Chondrocyte (in vitro differentiated cells): ENCODE data around the gene FOXP3. TPM values are rescaled to one million over a fixed set of nuclear protein-coding genes. Genes with fewer than 3 reads are reported as not detected.

Source experiments
- DNase-seq: peaks from one replicate; pipeline ENCODE4 v3.0.0; 2021; ENCODE audit warnings: mixed read lengths, low spot score
- H3K27ac Mint-ChIP-seq: one replicate; pipeline ENCODE4 v1.8.0; 2021; ENCODE audit warnings: mild to moderate bottlenecking, moderate library complexity, mixed read lengths; ENCODE audit not compliant: unreplicated experiment
- H3K27me3 Mint-ChIP-seq: 2 replicates; pipeline ENCODE4 v1.8.0; 2021; ENCODE audit warnings: low read depth, mixed read lengths
- H3K36me3 Mint-ChIP-seq: 2 replicates; pipeline ENCODE4 v1.8.0; 2021; ENCODE audit warnings: low read depth, mixed read lengths
- H3K4me1 Mint-ChIP-seq: 2 replicates; pipeline ENCODE4 v1.8.0; 2021; ENCODE audit warnings: low read depth, mild to moderate bottlenecking, mixed read lengths
- H3K4me3 Mint-ChIP-seq: one replicate; pipeline ENCODE4 v1.8.0; 2021; ENCODE audit warnings: mild to moderate bottlenecking, moderate library complexity, mixed read lengths; ENCODE audit not compliant: unreplicated experiment
- H3K9me3 Mint-ChIP-seq: 2 replicates; pipeline ENCODE4 v1.8.0; 2021; ENCODE audit warnings: low read depth, mixed read lengths
- total RNA-seq: library from RNA; stranded (reverse); gene quantifications from 3 replicates; pipeline ENCODE4 v1.2.1, GENCODE V29; 2021
- TF ChIP-seq, protein P1 (sequence below): fragments of 200-600 bp; sonication (generic); IDR thresholded peaks from 2 replicates; pipeline ENCODE4 v1.5.0; 2021; ENCODE audit warnings: antibody characterized with exemption, mild to moderate bottlenecking, moderate library complexity

Gene FOXP3
- total RNA-seq, 1 donor from 2014 or later = 0.12 TPM

DNA sequence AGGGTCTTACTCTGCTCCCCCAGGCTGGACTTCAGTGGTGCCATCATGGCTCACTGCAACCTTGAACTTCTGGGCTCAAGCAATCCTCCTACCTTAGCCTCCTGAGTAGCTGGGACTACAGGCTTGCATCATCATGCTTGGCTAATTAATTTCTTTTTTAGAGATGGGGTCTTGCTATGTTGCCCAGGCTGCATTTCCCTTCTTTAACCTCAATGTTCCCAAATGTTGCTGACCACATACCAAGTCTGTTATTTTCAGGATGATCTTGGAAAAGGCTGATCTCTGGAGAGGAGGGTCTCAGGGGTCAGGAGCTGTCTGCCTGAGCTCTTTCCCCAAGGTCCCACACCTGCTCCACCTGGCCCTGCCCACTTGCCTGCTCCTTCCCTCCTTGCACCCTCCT, 44.4 kb downstream of the FOXP3 start:
- Mint-ChIP-seq H3K4me3 (no peak overlapping the region), H3K4me1 (no peaks in the 10 kb centered on the region), H3K9me3 (peaks cover 10% of the 10 kb centered on the region), H3K27me3 (peaks cover 11% of the 10 kb centered on the region), H3K27ac (no peak overlapping the region), H3K36me3 (no peaks in the 10 kb centered on the region)
- TF ChIP-seq, protein P1, sequence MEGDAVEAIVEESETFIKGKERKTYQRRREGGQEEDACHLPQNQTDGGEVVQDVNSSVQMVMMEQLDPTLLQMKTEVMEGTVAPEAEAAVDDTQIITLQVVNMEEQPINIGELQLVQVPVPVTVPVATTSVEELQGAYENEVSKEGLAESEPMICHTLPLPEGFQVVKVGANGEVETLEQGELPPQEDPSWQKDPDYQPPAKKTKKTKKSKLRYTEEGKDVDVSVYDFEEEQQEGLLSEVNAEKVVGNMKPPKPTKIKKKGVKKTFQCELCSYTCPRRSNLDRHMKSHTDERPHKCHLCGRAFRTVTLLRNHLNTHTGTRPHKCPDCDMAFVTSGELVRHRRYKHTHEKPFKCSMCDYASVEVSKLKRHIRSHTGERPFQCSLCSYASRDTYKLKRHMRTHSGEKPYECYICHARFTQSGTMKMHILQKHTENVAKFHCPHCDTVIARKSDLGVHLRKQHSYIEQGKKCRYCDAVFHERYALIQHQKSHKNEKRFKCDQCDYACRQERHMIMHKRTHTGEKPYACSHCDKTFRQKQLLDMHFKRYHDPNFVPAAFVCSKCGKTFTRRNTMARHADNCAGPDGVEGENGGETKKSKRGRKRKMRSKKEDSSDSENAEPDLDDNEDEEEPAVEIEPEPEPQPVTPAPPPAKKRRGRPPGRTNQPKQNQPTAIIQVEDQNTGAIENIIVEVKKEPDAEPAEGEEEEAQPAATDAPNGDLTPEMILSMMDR = no peak
- DNase-seq = no peak

DNA sequence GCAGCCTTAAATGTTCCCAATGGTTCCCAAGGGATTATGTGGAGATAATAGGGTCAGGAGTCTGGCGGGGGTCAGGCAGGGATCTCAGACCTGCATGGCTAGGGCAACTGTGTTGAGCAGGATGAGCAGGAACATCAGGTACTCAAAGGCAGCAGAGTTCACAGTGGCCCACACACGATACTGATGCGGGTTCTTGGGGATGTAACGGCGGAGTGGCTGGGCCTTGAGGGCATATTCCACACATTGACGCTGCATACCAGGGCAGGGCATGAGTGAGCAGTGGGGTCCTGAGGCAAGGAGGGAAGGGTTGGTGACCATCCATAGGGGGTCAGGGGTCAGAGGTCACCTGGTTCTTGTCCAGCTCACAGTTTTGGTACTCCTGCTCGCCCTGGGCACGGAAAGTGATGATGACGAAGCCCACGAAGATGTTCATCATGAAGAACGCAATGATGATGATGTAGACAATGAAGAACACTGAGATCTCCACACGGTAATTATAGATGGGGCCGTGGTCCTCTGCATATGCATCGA, 49.4 kb downstream of the FOXP3 start:
- Mint-ChIP-seq H3K27ac (no peak overlapping the region), H3K4me3 (no peak overlapping the region), H3K36me3 (no peaks in the 10 kb centered on the region), H3K9me3 (peaks cover 18% of the 10 kb centered on the region), H3K4me1 (no peaks in the 10 kb centered on the region), H3K27me3 (peaks cover 3% of the 10 kb centered on the region)
- no peak for DNase-seq
- TF ChIP-seq, protein P1 = no peak

DNA sequence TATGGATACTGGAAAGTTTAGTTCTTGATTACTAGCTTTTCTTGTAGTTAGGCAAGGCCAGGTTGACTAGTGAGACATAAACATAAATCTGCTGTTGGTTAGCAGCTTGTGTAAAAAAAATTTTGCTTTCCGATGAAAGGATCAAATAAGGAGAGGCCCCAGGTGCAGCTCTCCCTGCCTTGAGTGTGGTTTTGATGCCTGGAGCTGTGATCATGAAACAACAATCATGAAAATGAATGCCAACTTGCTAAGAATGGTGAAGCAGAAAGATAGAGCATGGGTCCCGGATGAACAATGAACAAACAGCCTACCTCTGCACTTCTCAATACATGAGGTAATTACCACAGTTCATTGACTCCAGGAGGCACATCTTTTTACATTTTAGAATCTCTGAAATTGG, 50.1 kb downstream of the FOXP3 start:
- Mint-ChIP-seq H3K36me3 (no peaks in the 10 kb centered on the region), H3K4me1 (no peaks in the 10 kb centered on the region), H3K27me3 (peaks cover 1% of the 10 kb centered on the region), H3K27ac (no peak overlapping the region), H3K9me3 (peaks cover 18% of the 10 kb centered on the region), H3K4me3 (no peak overlapping the region)
- TF ChIP-seq, protein P1 = no peak
- DNase-seq = no peak

DNA sequence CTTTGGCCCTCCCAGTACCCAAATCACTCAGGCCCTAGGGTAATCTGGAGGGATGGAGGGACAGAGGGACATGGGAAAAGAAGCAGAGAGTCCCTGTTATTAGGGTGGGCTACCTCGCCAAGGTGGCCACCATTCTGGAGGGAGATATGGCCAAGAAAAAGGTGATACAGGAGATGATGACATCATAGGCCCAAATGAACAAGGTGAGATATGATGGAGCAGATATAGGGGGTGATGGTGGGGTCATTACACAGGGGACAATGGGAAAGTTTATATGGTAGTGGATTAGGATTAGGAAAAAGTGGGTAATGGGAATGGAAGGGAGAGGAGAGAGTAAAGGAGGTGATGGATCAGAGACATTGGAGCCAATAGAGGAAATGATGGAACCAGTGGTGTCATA, 51.6 kb downstream of the FOXP3 start:
- Mint-ChIP-seq H3K36me3 (no peaks in the 10 kb centered on the region), H3K4me1 (no peaks in the 10 kb centered on the region), H3K27me3 (peaks cover 1% of the 10 kb centered on the region), H3K27ac (no peak overlapping the region), H3K4me3 (no peak overlapping the region), H3K9me3 (peaks cover 18% of the 10 kb centered on the region)
- no peak for DNase-seq
- TF ChIP-seq, protein P1 = no peak

DNA sequence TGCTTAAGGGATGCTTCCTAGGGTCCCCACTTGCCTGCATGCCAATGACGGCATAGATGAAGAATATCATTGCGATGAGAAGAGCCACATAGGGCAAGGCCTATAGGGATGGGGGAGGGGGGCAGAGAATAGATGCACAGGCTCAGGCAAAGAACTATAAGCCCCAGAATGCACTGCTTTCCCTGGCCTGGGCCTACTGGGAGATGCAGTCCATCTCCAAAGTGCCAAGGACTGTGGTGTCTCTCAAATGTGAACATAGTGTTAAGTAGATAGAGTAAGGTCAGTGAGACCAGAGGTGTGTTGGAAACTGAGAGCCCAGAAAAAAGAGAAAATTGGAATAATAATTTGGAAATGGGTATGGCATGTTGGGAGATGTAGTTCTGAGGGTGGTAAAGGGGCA, 52.3 kb downstream of the FOXP3 start:
- Mint-ChIP-seq H3K4me3 (no peak overlapping the region), H3K9me3 (peaks cover 18% of the 10 kb centered on the region), H3K36me3 (no peaks in the 10 kb centered on the region), H3K27me3 (peaks cover 1% of the 10 kb centered on the region), H3K4me1 (no peaks in the 10 kb centered on the region), H3K27ac (no peak overlapping the region)
- no peak for DNase-seq
- TF ChIP-seq, protein P1 = no peak
